ENCODE measurements around the gene DIP2C. TPM values are rescaled to one million over a fixed set of nuclear protein-coding genes. Genes with fewer than 3 reads are reported as not detected.
A peak's percentile ranks its signal among the peaks of the same experiment; 100 is the strongest.

DIP2C gene
- polyA plus RNA-seq, 4 donors: 3.1 to 13.3 (median 4.7) TPM

DNA sequence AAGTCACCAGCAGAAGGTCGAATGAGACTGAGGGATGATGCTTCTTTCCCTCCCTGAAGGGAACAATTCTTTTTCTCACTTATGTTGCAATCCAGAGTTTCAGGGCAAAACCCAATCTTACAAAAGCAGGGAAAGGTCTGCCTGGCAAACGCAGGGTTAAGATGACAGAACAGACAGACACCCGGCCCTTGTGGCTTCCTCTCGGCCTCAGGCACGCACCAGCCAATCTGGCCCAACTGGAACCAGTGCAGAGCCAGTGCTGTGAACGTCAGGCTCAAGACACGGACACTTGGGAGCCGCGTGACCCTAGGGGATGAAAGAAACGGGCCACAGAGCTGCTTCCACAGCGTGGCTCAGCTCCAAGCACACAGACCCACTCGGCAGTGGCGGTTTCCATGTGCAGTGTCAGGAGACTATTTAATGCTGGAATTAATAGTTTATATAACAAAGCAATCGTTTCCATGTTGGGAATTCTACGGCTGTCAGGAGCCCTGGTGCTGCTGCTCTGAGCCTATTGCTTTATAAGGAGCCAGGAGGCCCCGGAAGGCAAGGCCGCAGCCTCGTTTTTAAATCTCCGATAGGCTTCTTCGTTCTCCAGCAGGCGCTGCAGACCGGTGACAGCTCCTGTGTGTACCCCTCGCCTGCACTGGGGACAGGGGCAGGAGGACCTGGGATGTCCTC, 198.4 kb downstream of the DIP2C start:
- Histone ChIP-seq H3K27ac (ENCODE audit: low read depth in 1 of 3, low read length in 2 of 3) (peak overlapping the region in 2 of 3 donors; percentile 40 to 59), H3K36me3 (ENCODE audit: control insufficient read depth in 3 of 3, insufficient read depth in 2 of 3, low read depth in 1 of 3, low read length in 3 of 3) (peaks cover 0 to 2% (median 0%) of the 10 kb centered on the region in 3 donors), H3K4me3 (ENCODE audit: low read depth in 1 of 3, low read length in 3 of 3) (no peak overlapping the region), H3K9me3 (ENCODE audit: control insufficient read depth in 2 of 2, insufficient read depth in 1 of 2, low read depth in 1 of 2, low read length in 1 of 2) (no peaks in the 10 kb centered on the region), H3K27me3 (ENCODE audit: control insufficient read depth in 3 of 3, insufficient read depth in 3 of 3, low read length in 3 of 3) (no peaks in the 10 kb centered on the region), H3K4me1 (ENCODE audit: control insufficient read depth in 3 of 3, insufficient read depth in 2 of 3, low read depth in 1 of 3, low read length in 2 of 3) (no peaks in the 10 kb centered on the region)
- 54 to 76% (median 72%) methylated on average over 23 of the region's 23 CpGs for WGBS, 3 donors
- no peak for FAIRE-seq
- no peak for DNase-seq

DNA sequence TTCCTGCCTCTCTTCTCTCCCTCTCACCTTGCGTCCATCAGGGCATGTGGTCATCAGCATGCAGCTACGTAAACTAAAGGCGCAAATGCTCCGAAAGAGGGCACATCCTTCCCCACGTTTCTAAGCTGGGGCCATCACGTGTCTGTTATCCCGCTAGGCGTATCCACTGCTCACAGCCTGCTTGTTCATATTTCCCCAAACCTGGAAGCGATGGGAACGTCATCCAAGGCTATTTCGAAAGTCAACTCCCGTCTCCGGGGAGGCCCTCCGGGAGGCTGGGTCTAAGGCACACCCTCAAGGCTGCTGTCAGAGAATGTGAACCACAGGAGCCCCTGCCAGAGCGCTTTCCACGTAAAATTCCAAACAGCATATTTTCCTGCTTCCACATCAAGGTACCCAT, 199.2 kb downstream of the DIP2C start:
- 80 to 91% (median 87%) methylated on average over 16 of the region's 16 CpGs for WGBS, 3 donors
- peaks cover 0 to 4% (median 0%) of the 10 kb centered on the region in 3 donors for H3K36me3 ChIP-seq (ENCODE audit: control insufficient read depth in 3 of 3, insufficient read depth in 2 of 3, low read depth in 1 of 3, low read length in 3 of 3)
- H3K4me3 ChIP-seq (ENCODE audit: low read depth in 1 of 3, low read length in 3 of 3): no peak overlapping the region
- FAIRE-seq (no peak), DNase-seq (no peak)
- no peak overlapping the region for H3K27ac ChIP-seq (ENCODE audit: low read depth in 1 of 3, low read length in 2 of 3)
- H3K4me1 ChIP-seq (ENCODE audit: control insufficient read depth in 3 of 3, insufficient read depth in 2 of 3, low read depth in 1 of 3, low read length in 2 of 3): no peaks in the 10 kb centered on the region
- H3K9me3 ChIP-seq (ENCODE audit: control insufficient read depth in 2 of 2, insufficient read depth in 1 of 2, low read depth in 1 of 2, low read length in 1 of 2): no peaks in the 10 kb centered on the region
- H3K27me3 ChIP-seq (ENCODE audit: control insufficient read depth in 3 of 3, insufficient read depth in 3 of 3, low read length in 3 of 3): no peaks in the 10 kb centered on the region

DNA sequence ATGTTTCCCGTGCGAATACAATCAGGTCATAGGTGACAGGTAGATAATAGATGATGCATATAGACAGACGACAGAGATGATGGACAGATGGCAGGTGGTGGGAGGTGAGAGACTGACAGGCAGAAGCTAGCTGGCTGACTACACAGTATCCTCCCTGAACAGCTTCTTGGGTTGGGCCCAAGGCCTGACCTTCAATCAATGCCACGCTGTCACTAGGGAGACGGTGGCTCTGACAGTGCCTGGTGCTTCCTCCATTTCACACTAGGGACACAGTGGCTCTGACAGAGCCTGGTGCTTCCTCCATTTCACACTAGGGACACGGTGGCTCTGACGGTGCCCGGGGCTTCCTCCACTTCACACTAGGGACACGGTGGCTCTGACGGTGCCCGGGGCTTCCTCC, 200.1 kb downstream of the DIP2C start:
- Histone ChIP-seq H3K27me3 (ENCODE audit: control insufficient read depth in 3 of 3, insufficient read depth in 3 of 3, low read length in 3 of 3) (no peaks in the 10 kb centered on the region), H3K27ac (ENCODE audit: low read depth in 1 of 3, low read length in 2 of 3) (no peak overlapping the region), H3K36me3 (ENCODE audit: control insufficient read depth in 3 of 3, insufficient read depth in 2 of 3, low read depth in 1 of 3, low read length in 3 of 3) (peaks cover 0 to 14% (median 0%) of the 10 kb centered on the region in 3 donors), H3K4me1 (ENCODE audit: control insufficient read depth in 3 of 3, insufficient read depth in 2 of 3, low read depth in 1 of 3, low read length in 2 of 3) (no peaks in the 10 kb centered on the region), H3K9me3 (ENCODE audit: control insufficient read depth in 2 of 2, insufficient read depth in 1 of 2, low read depth in 1 of 2, low read length in 1 of 2) (no peaks in the 10 kb centered on the region), H3K4me3 (ENCODE audit: low read depth in 1 of 3, low read length in 3 of 3) (no peak overlapping the region)
- 90 to 92% (median 90%) methylated on average over 8 to 10 of the region's 11 CpGs for WGBS, 3 donors
- FAIRE-seq: no peak
- no peak for DNase-seq

DNA sequence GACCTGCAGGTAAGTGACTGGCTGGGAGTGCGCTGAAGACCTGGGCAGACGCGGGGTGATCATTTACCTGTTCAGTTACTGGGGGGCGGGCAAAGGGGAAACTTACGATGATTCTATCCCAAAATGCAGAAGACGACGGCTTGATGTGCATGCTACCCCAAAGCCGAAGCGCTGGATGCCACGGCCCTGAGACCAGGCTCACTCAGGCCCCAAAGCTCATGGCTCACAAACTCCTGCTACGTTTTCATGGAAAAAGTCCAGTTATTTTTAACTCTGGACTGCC, 200.6 kb downstream of the DIP2C start:
- Histone ChIP-seq H3K4me3 (ENCODE audit: low read depth in 1 of 3, low read length in 3 of 3) (no peak overlapping the region), H3K27ac (ENCODE audit: low read depth in 1 of 3, low read length in 2 of 3) (no peak overlapping the region), H3K4me1 (ENCODE audit: control insufficient read depth in 3 of 3, insufficient read depth in 2 of 3, low read depth in 1 of 3, low read length in 2 of 3) (no peaks in the 10 kb centered on the region), H3K36me3 (ENCODE audit: control insufficient read depth in 3 of 3, insufficient read depth in 2 of 3, low read depth in 1 of 3, low read length in 3 of 3) (peaks cover 0 to 14% (median 0%) of the 10 kb centered on the region in 3 donors), H3K27me3 (ENCODE audit: control insufficient read depth in 3 of 3, insufficient read depth in 3 of 3, low read length in 3 of 3) (no peaks in the 10 kb centered on the region), H3K9me3 (ENCODE audit: control insufficient read depth in 2 of 2, insufficient read depth in 1 of 2, low read depth in 1 of 2, low read length in 1 of 2) (no peaks in the 10 kb centered on the region)
- 94 to 97% (median 96%) methylated on average over 11 of the region's 11 CpGs for WGBS, 3 donors
- DNase-seq (no peak), FAIRE-seq (no peak)

DNA sequence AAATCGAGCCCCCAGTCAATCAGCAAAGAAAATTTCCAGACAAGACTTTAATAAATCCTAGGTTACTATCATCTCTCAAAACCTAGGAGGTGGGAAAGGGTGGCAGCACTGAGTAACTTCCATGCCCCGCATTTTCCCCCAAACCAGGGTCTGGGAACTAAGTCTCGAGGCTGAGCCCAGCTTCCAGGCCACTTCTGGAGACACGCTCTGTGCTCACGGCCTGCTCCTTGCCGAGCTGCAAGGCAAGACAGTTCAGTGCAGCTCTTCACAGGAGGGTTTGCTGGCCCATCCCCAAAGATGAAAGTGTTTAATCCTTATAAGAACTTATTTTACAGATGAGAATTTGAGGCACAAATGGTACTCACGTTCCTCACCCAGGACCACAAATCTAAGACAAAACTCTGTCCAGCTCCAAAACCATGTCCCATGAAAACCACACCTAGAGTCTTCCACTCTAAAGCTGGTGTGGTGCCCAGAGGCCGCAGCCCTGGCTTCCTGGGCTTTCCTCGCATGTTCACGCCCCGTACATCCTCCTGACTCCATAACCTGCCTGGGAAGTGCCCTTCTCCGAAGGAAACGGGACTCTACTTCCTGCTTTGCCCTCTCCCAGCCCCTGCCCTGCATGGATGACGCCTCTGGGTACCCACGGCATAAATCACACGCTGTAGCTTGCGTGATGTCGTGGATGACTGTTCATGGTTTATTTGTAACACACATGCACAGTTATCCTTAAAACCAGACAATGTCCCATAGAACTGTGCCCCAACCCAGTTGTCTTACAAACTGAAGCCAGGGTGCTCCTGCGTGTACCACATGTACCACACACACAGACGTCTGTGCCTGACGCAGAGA, 201.2 kb downstream of the DIP2C start:
- no peak for FAIRE-seq
- Histone ChIP-seq H3K4me3 (ENCODE audit: low read depth in 1 of 3, low read length in 3 of 3) (no peak overlapping the region), H3K9me3 (ENCODE audit: control insufficient read depth in 2 of 2, insufficient read depth in 1 of 2, low read depth in 1 of 2, low read length in 1 of 2) (no peaks in the 10 kb centered on the region), H3K27me3 (ENCODE audit: control insufficient read depth in 3 of 3, insufficient read depth in 3 of 3, low read length in 3 of 3) (no peaks in the 10 kb centered on the region), H3K27ac (ENCODE audit: low read depth in 1 of 3, low read length in 2 of 3) (no peak overlapping the region), H3K36me3 (ENCODE audit: control insufficient read depth in 3 of 3, insufficient read depth in 2 of 3, low read depth in 1 of 3, low read length in 3 of 3) (peaks cover 0 to 20% (median 0%) of the 10 kb centered on the region in 3 donors), H3K4me1 (ENCODE audit: control insufficient read depth in 3 of 3, insufficient read depth in 2 of 3, low read depth in 1 of 3, low read length in 2 of 3) (no peaks in the 10 kb centered on the region)
- 91 to 94% (median 94%) methylated on average over 21 of the region's 21 CpGs for WGBS, 3 donors
- no peak for DNase-seq

DNA sequence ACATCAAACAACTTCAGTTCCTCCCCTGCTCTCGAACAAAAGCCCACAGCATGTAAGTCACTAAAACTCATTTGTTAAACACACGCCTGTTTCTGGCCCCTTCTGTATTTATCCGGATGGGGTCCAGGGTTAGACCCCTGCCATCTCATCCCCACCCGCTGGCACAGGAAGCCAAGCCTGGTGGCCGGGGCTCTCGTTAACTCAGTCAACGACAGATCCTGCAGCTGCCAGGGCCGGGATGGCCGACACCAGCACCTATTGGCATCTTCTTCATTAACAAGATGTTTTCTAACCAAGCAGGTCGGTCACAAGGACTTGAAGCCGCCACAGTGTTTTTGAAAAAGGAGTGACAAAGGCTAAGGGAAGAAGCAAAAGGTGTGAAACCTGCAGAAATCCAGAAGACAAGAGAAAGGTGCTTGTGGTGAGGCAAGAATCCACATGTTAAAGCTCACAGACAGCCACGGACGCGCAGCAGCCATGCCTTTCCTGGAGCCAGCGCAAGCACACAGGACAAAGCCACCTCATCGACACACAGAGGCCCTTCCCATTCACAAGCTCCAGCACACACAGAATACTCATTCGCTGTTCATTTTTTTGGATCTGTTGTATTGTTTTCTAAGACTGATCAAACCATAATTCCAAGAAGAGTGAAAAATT, 202.7 kb downstream of the DIP2C start:
- Histone ChIP-seq H3K27me3 (ENCODE audit: control insufficient read depth in 3 of 3, insufficient read depth in 3 of 3, low read length in 3 of 3) (no peaks in the 10 kb centered on the region), H3K27ac (ENCODE audit: low read depth in 1 of 3, low read length in 2 of 3) (no peak overlapping the region), H3K9me3 (ENCODE audit: control insufficient read depth in 2 of 2, insufficient read depth in 1 of 2, low read depth in 1 of 2, low read length in 1 of 2) (no peaks in the 10 kb centered on the region), H3K4me3 (ENCODE audit: low read depth in 1 of 3, low read length in 3 of 3) (no peak overlapping the region), H3K36me3 (ENCODE audit: control insufficient read depth in 3 of 3, insufficient read depth in 2 of 3, low read depth in 1 of 3, low read length in 3 of 3) (peaks cover 0 to 32% (median 0%) of the 10 kb centered on the region in 3 donors), H3K4me1 (ENCODE audit: control insufficient read depth in 3 of 3, insufficient read depth in 2 of 3, low read depth in 1 of 3, low read length in 2 of 3) (no peaks in the 10 kb centered on the region)
- WGBS, 3 donors: 91 to 93% (median 91%) methylated on average over 17 of the region's 17 CpGs
- FAIRE-seq: no peak
- no peak for DNase-seq

DNA sequence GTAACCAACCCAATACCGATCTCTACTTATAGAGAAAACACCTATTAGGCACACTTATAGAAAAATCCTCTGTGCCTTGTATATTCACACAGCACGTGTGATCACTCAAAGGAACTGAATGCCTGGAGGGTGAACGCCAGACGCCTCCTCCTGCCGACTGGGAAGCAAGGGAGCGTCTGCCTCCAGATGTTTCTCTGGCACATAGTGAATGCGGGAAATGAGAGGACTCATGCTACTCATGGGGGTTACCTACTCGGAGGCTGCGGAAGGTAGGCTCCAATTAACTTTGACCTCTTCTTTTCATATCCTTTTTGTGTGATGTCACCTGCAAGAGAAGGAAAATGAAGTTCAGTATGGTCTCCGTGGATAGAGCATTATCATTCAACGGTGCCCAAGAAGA, 203.3 kb downstream of the DIP2C start:
- no peak for DNase-seq
- H3K36me3 ChIP-seq (ENCODE audit: control insufficient read depth in 3 of 3, insufficient read depth in 2 of 3, low read depth in 1 of 3, low read length in 3 of 3): peaks cover 0 to 35% (median 0%) of the 10 kb centered on the region in 3 donors
- no peaks in the 10 kb centered on the region for H3K27me3 ChIP-seq (ENCODE audit: control insufficient read depth in 3 of 3, insufficient read depth in 3 of 3, low read length in 3 of 3)
- H3K4me3 ChIP-seq (ENCODE audit: low read depth in 1 of 3, low read length in 3 of 3): no peak overlapping the region
- no peak for FAIRE-seq
- H3K27ac ChIP-seq (ENCODE audit: low read depth in 1 of 3, low read length in 2 of 3): no peak overlapping the region
- H3K4me1 ChIP-seq (ENCODE audit: control insufficient read depth in 3 of 3, insufficient read depth in 2 of 3, low read depth in 1 of 3, low read length in 2 of 3): no peaks in the 10 kb centered on the region
- no peaks in the 10 kb centered on the region for H3K9me3 ChIP-seq (ENCODE audit: control insufficient read depth in 2 of 2, insufficient read depth in 1 of 2, low read depth in 1 of 2, low read length in 1 of 2)
- 73 to 83% (median 78%) methylated on average over 11 of the region's 11 CpGs for WGBS, 3 donors

DNA sequence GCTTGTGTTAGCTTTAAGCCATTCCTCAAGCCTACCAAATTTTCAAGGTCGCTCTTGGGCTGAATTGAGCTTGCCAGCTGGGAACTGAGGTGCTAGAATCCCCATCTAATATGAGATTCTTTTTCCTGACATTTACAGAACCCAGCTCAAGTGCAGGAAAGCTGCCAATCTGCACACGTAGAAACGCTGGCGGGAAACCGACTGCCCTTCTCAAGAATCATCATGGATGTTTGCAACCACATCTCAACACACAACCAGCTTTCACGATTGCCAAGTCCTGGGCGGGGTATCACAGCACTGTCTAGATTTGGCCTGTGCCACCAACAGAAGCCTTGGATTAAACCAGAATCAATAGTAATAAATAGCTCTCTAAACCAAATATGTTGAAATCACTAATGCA, 203.7 kb downstream of the DIP2C start:
- peaks cover 0 to 38% (median 0%) of the 10 kb centered on the region in 3 donors for H3K36me3 ChIP-seq (ENCODE audit: control insufficient read depth in 3 of 3, insufficient read depth in 2 of 3, low read depth in 1 of 3, low read length in 3 of 3)
- no peaks in the 10 kb centered on the region for H3K4me1 ChIP-seq (ENCODE audit: control insufficient read depth in 3 of 3, insufficient read depth in 2 of 3, low read depth in 1 of 3, low read length in 2 of 3)
- FAIRE-seq: no peak
- no peaks in the 10 kb centered on the region for H3K27me3 ChIP-seq (ENCODE audit: control insufficient read depth in 3 of 3, insufficient read depth in 3 of 3, low read length in 3 of 3)
- H3K9me3 ChIP-seq (ENCODE audit: control insufficient read depth in 2 of 2, insufficient read depth in 1 of 2, low read depth in 1 of 2, low read length in 1 of 2): no peaks in the 10 kb centered on the region
- WGBS, 3 donors: 72 to 80% (median 75%) methylated on average over 7 of the region's 7 CpGs
- no peak for DNase-seq
- H3K27ac ChIP-seq (ENCODE audit: low read depth in 1 of 3, low read length in 2 of 3): no peak overlapping the region
- H3K4me3 ChIP-seq (ENCODE audit: low read depth in 1 of 3, low read length in 3 of 3): no peak overlapping the region

Data from small intestine (tissue), 7 donors.